ENCODE data around the gene TRPM1.

TRPM1 gene

DNA sequence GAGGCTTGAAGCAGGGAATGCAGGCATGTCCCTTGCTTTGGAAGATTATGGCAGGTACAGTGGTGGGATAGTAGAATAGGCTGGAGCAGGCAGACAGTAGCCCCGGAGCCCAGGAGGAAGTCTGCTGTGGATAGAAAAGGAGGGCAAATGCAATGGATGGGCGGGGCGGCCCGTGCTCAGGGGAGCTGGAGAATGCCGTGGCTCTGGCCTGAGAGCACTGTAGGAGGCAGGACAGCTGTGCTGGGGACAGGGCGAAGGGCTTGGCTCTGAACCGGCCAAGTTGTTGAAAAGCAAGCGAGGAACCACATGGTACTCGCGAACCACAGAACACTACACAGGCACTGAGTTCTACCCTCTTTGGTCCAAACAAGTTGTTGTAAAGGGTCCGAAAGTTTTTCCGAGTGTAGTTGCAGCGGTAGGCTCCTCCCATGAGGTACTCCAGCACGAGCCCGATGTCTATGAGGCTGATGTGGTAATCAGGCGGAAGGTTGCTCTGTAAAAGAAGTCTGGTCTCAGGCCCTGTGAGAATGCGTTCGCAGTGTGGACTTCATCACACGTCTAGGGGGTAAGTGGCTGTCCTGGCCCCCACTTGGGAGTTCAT is 54.7 kb downstream of the TRPM1 start:
- no peak for DNase-seq

DNA sequence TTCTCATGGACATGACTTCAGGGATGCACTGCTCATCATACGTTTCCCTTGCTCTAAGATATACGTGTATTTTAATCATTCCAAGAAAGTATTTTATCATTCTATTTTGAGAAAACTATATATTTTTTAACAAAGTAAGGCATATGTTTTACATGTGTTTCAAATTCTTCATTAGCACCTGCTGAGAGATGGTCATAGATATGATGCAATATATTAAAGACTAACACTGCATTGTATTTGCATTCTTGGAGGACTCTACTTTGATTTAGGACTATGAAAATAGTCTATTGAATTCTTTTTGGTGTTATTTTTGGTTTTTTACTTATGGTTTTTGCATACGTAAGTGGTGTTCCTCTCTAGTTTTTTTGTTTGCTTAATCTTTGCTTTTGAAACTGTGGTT is 55.9 kb downstream of the TRPM1 start:
- no peak for DNase-seq

GRCh38 chr15:31042751-31043150 is 58.8 kb downstream of the TRPM1 start:
- DNase-seq: no peak

DNA sequence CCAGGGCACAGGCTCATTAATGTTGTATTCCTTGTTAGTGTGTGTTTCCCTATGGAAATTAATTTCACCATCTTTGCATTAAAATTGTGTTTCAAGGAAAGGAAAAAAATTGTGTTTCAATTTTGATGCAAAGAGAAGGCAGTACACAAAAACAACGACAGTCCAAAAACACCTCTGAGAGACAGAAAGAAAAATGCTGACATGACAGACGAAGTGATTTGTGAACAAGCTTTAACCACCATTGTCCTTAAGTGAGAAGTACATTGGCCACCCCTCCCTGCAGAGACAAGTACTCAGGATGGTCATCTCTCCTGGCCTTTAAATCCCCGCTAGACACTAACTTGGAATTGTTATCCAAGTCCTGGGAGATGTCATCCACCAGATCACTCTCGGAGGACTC is 59.9 kb downstream of the TRPM1 start:
- no peak for DNase-seq

GRCh38 chr15:31040611-31041010 is 60.9 kb downstream of the TRPM1 start:
- no peak for DNase-seq

GRCh38 chr15:31039961-31040360 is 61.6 kb downstream of the TRPM1 start:
- DNase-seq: no peak

DNA sequence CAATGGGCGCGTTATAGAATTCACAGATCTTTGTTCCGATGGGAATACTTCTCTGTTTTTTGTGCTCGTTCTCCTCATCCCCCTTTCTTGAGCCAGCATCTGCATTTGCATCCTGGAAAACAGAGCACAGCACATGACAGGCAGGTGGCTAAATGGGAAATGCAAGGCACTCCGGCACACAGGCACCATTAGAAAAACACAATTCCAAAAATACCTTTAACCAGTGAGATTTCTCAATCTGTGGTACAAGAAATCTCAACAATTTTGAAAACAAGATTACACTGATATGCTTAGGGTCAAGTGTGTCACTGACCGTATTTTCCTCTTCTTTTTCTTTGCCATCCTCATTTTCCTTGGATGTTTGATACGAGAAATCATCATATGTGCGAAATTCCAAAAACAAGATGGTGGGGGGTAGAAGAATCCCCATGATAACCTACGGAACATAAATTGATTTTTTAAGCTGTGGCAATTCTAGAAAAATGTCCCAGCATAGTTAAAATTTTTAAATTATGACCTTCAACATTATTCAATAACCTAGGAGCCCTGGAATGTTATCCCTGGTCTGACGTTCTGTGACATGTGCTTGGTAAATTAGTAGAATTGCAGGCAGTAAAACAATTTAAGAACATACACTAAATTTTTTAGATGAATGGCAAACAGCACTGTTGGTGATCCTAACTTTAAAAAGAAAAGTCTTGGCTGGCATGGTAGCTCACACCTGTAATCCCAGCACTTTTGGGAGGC is 63.6 kb downstream of the TRPM1 start:
- DNase-seq: no peak

DNA sequence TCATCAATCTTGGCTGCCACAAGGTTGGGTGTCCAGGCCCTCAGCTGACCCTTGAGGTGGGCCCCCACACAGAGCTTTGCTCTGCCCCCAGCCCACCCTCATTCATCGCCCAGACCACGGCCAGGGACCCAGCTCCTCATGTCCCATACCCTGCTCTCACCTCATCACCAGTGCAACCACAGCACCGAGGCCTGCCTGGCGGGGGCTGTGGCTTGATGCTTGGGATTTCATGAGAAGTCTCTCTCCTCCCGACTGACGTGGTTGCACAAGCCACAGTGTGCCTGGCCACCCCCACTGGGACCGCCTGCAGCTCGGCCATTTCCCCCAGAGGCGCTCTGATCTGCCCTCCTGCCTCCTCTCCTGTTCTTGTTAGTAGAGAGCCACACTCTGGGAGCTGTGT is 64.7 kb downstream of the TRPM1 start:
- DNase-seq: no peak

DNA sequence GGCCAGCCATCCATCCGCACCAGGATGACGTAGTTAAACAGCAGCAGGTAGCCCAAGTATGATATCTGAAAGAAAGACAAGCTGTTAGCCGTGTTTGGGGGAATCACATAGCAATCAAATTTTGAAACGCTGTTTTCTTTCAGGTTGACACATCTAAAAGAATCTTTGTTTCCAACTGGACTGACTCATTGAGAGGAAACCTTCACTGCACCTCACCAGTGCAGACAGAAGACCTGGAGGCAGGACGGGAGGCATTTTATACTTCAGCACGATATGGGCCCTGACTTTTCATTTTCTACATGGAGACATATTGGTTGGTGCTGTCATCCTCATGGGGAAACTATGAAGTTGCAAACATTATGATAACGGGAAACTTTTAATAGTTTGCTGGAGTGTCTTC is 65.9 kb downstream of the TRPM1 start:
- no peak for DNase-seq

DNA sequence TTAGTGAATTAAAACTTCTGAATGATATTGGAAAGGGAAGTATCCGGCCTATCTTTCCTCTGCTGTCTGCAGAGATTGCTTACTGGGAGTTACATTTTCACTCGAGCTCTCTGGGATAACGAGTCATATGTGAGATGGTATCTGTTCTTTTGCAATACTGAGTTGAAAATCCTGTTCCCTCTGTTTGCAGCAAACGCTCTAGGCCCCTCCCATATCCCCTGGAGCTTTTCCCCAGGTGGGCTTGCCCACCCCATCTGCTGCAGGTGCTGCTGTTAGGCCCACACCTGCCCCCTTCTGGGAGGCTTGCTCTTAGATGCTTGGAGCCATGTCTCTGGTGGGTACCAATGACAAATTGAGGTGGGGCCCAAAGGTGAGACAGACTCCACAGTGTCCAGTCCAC is 67.4 kb downstream of the TRPM1 start:
- no peak for DNase-seq

DNA sequence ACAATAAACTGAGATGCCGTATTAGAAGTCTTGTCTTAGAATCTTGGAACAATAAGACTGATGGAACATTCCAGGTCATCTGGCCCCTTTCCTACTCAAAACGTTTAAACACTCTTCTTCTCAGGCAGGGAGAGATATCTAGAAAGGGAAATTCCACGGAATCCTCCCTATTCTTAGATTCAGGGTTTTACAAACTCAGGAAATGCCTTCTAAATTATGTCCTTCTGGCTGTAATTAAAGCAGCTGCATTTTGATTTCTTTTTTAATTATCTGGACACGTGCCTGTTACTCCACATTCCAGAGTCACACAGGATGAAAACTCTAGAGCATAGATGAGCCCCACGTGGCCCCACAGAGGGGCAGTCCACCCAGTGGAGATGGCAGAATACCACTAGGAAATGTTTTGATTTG is 68.6 kb downstream of the TRPM1 start:
- DNase-seq: no peak

GRCh38 chr15:31031471-31032067 is 70.0 kb downstream of the TRPM1 start:
- DNase-seq: no peak

GRCh38 chr15:31027910-31028578 is 73.5 kb downstream of the TRPM1 start:
- no peak for DNase-seq

DNA sequence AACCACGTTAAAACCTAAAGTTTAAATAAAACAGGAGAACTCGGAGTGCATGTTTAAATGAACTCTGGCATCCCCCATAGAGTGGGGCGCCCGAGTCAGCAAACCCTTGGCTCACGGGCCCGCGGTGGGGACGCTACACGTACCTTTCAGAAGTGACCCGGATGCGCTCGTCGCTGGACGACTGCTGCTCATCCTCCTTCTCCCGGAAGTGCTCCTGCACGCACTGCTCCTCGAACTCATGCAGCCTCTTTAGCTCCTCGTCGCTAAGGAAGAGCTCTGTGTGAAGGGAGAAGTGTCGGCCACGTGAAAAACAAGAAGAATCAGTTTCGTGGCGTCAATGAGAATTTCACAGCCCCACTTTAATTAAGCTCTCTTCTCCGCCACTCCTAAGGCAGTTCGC is 75.5 kb downstream of the TRPM1 start:
- DNase-seq: no peak

GRCh38 chr15:31024979-31025378 is 76.5 kb downstream of the TRPM1 start:
- DNase-seq: no peak

GRCh38 chr15:31024330-31024729 is 77.2 kb downstream of the TRPM1 start:
- DNase-seq: no peak

DNA sequence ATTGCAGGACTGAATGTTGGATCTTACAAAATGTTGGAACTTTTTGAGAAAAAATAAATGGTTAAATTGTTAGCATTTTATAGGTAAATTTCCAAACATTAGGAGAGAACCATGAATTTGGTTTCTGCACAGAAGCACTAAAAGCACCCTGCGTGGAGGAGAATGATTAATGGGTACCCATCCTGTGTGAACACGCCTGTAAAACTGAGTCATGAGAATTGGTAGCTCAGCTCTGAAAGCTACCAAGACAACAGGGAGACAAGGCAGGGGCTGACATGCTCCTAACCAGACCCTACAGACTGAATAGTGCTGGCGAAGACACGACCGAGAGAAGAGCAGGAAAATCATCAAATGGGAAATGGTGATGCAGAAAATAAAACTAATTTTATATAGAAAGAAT is 77.7 kb downstream of the TRPM1 start:
- no peak for DNase-seq

- DNase-seq: no peak
These were observed 80.4 kb downstream of the TRPM1 start for GRCh38 chr15:31021067-31021665.

DNA sequence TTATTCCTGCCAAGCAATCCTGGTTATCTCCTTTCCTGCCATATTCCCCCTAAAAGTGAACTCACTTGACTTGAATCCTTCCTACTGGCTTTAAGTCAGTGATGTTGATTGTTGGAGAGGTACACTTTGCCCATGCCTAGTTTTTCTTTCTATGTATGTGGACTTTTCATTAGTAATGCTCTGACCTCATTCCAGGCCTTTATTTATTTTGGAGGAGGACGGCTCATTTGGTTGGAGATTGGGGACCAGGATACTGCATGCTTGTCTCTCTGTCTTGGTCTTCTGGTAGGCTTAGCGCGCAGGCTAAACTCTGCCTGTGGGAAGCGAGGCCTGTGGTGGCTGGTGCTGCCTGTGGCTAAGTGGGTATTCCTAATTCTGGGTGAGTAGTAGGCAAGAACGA is 81.0 kb downstream of the TRPM1 start:
- no peak for DNase-seq

DNA sequence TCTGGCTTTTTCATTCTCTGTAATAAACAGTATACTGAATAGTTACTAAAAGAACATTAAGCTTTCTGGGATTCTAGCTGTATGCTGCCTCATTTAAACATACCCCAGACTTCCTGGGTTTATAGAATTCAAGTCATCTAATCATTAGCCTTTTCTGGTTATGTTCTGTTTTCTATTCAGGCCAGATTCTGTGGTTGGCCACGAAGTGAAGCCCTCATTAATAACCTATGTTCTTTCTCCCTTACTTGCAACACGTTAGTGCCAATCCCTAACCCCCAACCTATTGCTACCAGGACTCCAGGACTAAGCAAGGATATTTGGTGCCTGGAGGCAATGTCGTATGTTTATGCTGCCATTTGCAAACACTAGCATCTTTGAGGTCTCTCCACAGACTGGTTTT is 81.5 kb downstream of the TRPM1 start:
- no peak for DNase-seq

GRCh38 chr15:31017311-31017710 is 84.2 kb downstream of the TRPM1 start:
- no peak for DNase-seq

DNA sequence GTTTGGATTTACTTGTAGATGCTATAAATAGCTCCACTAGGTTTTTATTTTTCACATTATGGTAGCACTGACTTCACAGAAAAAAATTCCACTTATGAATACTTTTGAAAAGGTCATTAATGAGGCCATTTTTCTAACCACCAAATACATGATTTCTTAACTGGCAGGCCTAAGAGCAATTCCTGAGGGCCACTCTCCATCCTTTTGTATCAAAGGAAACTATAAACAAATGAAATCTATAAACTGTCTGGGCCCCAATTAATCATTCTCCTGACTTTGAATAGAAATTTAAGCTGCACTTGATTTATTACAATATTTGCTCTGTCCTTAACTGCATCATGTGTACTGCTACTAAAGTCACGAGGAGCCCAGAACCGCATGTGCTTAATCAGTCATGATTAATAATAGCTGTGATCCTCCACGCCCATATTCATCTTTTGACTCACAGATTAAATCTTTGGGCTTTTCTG is 85.0 kb downstream of the TRPM1 start:
- DNase-seq: no peak

DNA sequence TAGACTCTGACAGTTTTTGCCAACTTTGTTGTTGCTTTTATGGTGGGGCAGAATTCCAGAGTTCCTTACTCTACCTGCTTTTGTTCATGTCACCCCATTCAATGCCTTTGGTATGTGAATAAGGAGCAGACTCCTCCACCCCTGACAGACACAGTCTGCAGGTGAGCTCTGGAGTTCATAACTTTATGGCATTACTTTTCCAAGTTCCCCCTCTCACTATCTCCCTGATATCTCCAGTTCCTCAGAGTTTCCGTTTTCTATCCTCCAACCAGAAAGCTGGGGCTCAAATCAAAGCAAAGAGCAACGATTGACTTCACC is 87.0 kb downstream of the TRPM1 start:
- no peak for DNase-seq

All from CD4-positive, alpha-beta T cell treated with Interleukin-1 beta for 1 hour (primary cell).